Mucosa of descending colon (tissue), 3 donors: Measurements from ENCODE around the gene DCN. TPM values are rescaled to one million over a fixed set of nuclear protein-coding genes. Genes with fewer than 3 reads are reported as not detected.

Experiments
- ATAC-seq: fragments of 200-7000 bp; cut with Tn5 transposase; one replicate; pipeline ENCODE4 v1.9.1; 2020; ENCODE audit warnings: mild to moderate bottlenecking, moderate library complexity
- DNase-seq, 3 donors: peaks; one replicate each; pipeline ENCODE4 v3.0.0-alpha.2; 2020
- H3K36me3 ChIP-seq: fragments of 200-600 bp; one replicate; pipeline ENCODE4 v1.8.0; 2021; ENCODE audit warnings: low read depth, mild to moderate bottlenecking
- H3K4me1 ChIP-seq: fragments of 200-600 bp; one replicate; pipeline ENCODE4 v1.8.0; 2021; ENCODE audit warnings: low read depth, mild to moderate bottlenecking
- H3K4me3 ChIP-seq: fragments of 200-600 bp; one replicate; pipeline ENCODE4 v1.8.0; 2021; ENCODE audit warnings: mild to moderate bottlenecking
- H3K9me3 ChIP-seq: fragments of 200-600 bp; one replicate; pipeline ENCODE4 v1.8.0; 2021; ENCODE audit warnings: mild to moderate bottlenecking
- CTCF ChIP-seq: fragments of 200-600 bp; IDR thresholded peaks from one replicate; pipeline ENCODE4 v1.8.0; 2022; ENCODE audit warnings: antibody characterized with exemption, mild to moderate bottlenecking
- intact Hi-C, 2 donors: fragments of 100-400 bp; cut with DNase I in 1 of 2; cut with micrococcal nuclease in 1 of 2; formaldehyde crosslinking; loops; one replicate each; pipeline versions ENCODE4 v1.11.0 to v1.11.1; 2022; cut with DNase I, micrococcal nuclease
- total RNA-seq, 3 donors: library from RNA; stranded (reverse); fragmentation: NEBNext Ultra II Directional in 2 of 3; extraction: Animal tissue kit (Norgen Biotek cat#: 25700) in 2 of 3; gene quantifications; one replicate each; pipeline versions ENCODE4 v1.2.1 to v1.2.4, GENCODE V29; 2021 to 2023
- donor health status: DM: no; HTN: no; CAD: no; lungs with moderate emphysema.
- donor health status: DM: no; HTN: no; CAD: no.
- donor health status: DM: no; HTN: yes; CAD: no.

The DCN gene
- total RNA-seq, 3 donors from 2014 or later = 91.0 to 705 (median 315) TPM

- intact Hi-C loops = no loop called here
- no peaks in the 10 kb centered on the region for H3K36me3 ChIP-seq
- peak in 1 of 3 donors; percentile 45 for DNase-seq
- no peaks in the 10 kb centered on the region for H3K9me3 ChIP-seq
- no peak overlapping the region for H3K4me3 ChIP-seq
- ATAC-seq = peak; percentile 96
- TF ChIP-seq CTCF = no peak
- peaks cover 8% of the 10 kb centered on the region for H3K4me1 ChIP-seq
These were observed 3.5 kb upstream of the DCN start for GRCh38 chr12:91186156-91186555.

GRCh38 chr12:91185421-91185820, 2.8 kb upstream of the DCN start:
- no peak for DNase-seq
- Histone ChIP-seq H3K9me3 (no peaks in the 10 kb centered on the region), H3K36me3 (no peaks in the 10 kb centered on the region), H3K4me1 (peaks cover 8% of the 10 kb centered on the region), H3K4me3 (no peak overlapping the region)
- no peak for TF ChIP-seq CTCF
- peak; percentile 10 for ATAC-seq
- intact Hi-C loops = no loop called here

- H3K4me1 ChIP-seq = peaks cover 8% of the 10 kb centered on the region
- no peak overlapping the region for H3K4me3 ChIP-seq
- ATAC-seq (no peak), DNase-seq (no peak)
- H3K9me3 ChIP-seq = no peaks in the 10 kb centered on the region
- intact Hi-C loops = no loop called here
- TF ChIP-seq CTCF = no peak
- no peaks in the 10 kb centered on the region for H3K36me3 ChIP-seq
These were observed 934 bp upstream of the DCN start for GRCh38 chr12:91183551-91183950.

- no peak for DNase-seq
- H3K4me3 ChIP-seq = no peak overlapping the region
- intact Hi-C loops = no loop called here
- H3K36me3 ChIP-seq = no peaks in the 10 kb centered on the region
- no peak for TF ChIP-seq CTCF
- peak; percentile 40 for ATAC-seq
- peaks cover 5% of the 10 kb centered on the region for H3K4me1 ChIP-seq
- H3K9me3 ChIP-seq = no peaks in the 10 kb centered on the region
These were observed 1.8 kb downstream of the DCN start for GRCh38 chr12:91180582-91181395.

DNA sequence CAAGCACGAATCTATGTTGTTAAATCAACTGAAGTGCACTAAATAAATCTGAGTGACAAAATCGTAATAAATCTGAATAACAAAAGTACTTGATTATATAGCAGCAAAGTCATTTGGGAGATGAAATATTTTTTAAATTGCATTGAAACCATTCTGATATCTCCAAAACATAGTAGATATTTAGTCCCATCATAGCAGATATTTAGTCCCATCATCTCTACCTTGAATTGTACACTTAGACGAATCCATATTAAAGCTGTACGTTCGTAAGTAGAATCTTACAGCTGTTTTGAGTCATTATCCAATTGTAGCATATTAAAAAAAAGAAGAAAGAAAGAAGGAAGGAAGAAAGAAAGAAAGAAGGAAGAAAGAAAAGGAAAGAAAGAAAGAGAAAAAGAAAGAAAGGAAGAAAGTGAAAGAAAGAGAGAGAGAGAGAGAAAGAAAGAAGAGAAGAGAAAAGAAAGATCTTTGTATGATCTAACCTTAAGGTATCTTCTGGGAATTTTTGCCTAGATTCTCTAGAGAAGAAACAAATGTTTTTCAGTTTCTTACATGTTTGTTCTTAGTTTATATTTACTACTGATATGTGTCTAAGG, 2.6 kb downstream of the DCN start:
- Histone ChIP-seq H3K4me3 (no peak overlapping the region), H3K36me3 (no peaks in the 10 kb centered on the region), H3K4me1 (no peaks in the 10 kb centered on the region), H3K9me3 (no peaks in the 10 kb centered on the region)
- intact Hi-C loops = loop anchor here (5.0 to 10.0 kb wide), 2 partner anchors 142 to 145 kb away; no protein-coding TSS in a partner anchor
- no peak for TF ChIP-seq CTCF
- DNase-seq (no peak), ATAC-seq (no peak)
